GM21423 (cell line): ENCODE measurements around the gene LUZP2.

Experiments used
- ATAC-seq: cut with Tn5 transposase; IDR thresholded peaks from one replicate; pipeline ENCODE4 v1.9.1; 2021; ENCODE audit warnings: mild to moderate bottlenecking, moderate library complexity; ENCODE audit not compliant: unreplicated experiment

The LUZP2 gene

DNA sequence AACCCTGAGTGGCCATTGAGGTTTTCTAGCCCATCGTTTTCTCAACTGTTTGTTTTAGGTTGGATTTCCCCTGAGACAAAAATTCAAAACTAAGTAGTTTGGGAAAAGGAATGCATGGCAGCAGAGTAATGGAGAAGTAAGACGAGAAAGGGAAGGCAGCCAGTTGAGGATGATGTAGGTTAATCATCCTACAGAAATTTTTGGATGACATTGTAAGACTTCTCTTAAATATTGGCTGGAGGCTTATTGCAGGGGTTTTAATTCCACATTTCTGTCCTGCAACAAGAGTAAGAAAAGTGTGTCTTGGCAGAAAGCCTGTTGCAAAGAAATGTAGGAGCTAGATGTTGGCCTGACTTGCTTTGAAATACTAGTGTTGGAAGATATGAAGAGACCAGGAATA, 308.8 kb downstream of the LUZP2 start:
- ATAC-seq = no peak

DNA sequence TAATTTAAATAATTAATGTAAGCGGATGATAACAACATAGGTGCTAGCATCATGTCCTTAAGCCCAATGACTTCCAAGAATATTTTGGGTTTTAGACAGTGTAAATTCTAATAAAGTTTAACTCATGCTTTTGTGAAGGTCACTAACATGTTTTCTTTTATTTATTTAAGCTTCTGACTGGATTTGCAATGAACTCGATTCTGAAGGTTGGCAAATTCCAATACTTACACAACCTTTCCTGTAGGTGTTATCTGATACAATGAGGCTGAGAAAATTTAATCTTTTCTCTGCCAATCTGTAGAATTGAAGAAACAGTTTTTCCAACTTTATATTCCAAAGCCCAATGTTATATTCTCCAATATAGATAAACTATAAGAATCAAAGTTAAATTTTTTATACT, 311.3 kb downstream of the LUZP2 start:
- no peak for ATAC-seq

DNA sequence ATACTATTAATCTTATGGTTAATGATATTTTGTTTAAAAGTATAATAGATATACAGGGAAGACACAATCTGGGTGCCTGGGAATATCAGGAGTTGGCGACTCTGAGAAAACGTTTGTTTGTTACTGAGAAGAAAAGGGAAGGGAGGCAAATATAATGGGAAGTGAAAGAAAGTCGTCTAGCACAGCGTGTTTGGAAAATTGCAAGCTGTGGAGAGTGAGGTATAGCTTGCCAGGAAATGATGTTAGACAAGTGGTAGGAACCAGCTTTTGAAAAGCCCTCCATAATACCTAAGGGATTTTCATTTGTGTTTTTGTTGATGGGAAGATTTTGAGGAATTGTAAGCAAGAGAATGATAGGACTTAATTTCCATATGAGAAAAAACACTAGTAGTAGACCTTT, 322.2 kb downstream of the LUZP2 start:
- ATAC-seq = no peak

DNA sequence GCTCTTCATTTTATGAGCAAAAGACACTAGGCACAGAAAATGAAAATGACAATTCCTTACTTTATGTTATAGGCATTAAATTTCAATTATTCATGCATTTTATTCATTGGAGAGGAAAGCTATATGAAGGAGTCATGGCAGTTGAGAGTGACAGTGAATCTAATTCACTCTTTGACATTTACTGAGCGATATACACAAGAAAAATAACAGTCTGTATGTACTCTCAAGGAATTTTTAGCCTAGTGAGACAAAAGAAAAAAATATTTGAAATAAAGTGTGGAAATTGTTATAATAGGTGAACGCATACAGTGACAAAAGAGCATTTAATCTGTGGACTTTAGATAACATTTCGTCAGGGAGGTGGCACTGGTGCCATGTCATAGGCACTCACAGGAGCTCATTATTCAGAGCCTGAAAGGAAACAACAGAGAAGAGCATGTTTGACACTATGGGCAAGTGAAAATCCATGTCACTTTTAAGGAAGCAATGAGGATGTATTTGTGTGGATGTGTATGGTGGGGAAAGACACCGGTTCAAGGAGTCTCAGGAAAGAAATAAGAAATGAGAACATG, 323.1 kb downstream of the LUZP2 start:
- no peak for ATAC-seq

DNA sequence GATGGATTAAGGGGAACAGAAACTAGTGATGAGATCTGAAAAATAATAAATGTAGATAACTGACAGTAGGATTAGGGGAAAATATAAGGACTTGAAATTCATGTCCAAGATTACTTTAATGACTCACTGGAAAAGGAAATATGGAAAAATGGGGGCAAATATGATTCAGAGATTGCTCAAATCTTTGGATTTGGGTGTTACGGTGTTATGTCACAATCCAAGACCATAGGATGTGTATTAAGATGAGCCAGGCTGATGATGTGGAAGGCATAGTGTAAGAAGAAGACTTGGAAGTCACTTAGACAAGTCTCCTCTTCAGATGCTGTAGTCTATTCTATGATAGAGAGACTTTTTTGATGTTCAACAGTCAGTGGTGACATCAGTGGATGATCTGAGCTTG, 323.7 kb downstream of the LUZP2 start:
- ATAC-seq = no peak

DNA sequence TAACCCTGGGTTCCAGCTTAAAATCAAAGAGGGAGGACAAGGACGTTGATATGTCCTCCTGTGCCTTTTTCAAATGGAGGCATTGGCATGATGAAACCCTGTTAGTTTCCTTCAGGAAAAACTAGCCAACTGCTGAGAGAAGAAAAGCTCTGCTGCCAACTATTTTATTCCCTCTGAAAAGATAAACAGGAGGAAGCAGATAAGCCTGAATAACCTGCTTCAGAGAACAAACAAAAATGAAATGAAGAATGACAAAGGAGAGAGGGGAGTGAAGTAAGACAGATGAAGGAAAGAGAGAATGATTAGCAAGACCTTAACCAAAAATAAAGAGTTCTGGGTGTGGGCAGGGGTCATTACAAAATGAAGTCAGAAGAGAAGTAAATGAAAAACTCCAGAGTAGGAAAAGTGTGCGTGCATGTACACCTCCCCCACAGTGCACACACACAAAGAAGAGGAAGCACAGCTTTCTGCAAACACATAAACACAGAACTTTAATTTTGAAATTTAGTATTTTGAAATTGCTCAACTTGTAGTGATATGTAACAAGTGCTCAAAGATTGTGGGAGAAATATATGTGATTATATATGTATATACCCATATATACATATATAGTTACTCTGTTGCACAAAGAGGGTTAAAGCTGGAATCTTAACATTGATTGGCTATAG, 332.2 kb downstream of the LUZP2 start:
- no peak for ATAC-seq

DNA sequence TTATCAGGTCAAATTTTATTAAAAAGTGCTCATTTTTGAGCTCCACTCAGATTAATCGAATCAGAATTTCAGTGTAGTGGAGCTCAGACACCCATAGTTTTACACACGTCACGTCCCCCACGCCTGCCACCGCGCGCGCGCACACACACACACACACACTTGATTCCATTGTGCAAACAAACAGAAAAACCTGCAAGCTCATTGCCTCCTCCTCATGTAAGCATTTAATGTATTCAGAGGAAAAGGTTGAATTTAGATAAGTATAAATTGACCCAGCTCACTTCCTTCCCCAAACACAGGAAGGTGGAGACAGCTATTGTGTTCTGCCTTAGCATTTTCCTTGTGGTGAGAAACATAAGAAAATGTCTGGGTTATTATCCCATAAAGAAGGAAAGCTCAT, 336.7 kb downstream of the LUZP2 start:
- ATAC-seq = no peak

DNA sequence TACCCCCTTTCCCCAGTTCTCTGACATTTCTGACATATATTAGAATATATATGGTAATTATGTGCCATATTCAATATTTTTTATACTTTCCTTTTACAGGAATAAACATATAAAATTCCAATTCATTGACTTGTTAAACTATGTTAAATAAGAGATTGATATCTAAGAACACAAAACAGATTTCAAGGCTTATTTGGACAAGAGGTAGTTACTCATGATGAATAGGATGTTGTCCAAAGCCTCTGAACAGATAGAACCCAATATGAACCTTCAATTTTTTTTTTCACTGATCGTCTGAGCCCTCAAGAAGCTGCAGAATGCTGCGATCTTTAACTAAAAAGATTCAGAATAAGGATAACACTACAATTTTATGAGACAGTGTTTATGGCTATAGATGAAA, 340.3 kb downstream of the LUZP2 start:
- no peak for ATAC-seq

DNA sequence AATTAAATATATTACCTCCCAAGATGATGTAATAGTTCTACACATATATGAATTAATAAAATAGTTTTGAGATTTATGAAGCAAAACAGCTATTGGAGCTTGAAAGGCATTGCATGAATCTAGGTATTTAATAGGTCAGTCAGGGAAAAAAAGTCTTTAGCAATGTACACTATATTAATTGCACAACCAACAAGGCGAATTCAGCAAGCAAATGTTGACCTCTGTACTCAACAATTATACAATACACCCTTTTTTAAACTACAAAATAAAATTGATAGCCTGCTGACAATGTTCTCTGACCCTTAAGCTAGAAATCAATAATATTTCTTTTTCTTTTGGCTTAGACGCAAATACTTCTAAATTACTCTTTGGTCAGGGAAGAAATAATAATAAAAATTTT, 345.5 kb downstream of the LUZP2 start:
- ATAC-seq = no peak

DNA sequence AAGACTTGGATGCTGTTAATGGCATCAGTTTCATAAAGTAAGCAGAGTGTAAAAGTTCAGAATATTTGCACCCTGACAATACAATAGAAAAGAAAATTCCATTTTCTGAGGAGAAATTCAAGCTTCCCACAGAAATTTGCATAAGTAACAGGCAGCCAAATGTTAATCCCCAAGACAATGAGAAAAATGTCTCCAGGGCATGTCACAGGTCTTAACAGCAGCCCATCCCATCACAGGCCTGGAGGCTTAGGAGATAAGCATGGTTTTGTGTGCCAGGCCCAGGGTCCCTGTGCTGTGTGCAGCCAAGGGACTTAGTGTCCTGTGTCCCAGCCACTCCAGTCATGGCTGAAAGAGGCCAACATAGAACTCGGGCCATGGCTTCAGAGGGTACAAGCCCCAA, 347.6 kb downstream of the LUZP2 start:
- no peak for ATAC-seq

DNA sequence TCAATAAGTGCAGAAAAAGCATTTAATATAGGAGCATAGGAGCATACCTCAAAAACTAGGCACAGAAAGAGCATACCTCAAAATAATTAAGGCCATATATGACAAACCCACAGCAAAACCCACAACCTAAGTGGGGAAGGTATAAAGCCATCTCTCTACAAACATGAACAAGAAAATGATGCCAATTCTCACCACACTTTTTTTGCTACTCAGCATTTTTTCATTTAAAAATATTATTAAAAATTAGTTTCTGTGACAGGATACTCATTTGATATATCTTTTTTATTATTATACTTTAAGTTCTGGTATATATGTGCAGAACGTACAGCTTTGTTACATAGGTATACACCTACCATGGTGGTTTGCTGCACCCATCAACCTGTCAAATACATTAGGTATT, 352.0 kb downstream of the LUZP2 start:
- no peak for ATAC-seq

DNA sequence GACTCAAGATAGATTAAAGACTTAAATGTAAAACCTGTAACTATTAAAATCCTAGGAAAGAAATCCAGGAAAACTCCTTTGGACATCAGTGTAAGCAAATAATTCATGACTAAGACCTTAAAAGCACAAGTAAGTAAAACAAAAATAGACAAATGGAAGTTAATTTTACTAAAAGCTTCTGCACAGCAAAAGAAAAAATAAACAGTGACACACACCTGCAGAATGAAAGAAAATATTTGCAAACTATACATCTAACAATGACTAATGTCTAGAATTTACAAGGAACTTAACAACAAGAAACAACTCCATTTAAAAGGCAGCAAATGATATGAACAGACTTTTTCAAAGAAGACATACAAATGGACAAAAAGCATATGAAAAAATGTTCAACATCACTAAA, 359.1 kb downstream of the LUZP2 start:
- no peak for ATAC-seq

DNA sequence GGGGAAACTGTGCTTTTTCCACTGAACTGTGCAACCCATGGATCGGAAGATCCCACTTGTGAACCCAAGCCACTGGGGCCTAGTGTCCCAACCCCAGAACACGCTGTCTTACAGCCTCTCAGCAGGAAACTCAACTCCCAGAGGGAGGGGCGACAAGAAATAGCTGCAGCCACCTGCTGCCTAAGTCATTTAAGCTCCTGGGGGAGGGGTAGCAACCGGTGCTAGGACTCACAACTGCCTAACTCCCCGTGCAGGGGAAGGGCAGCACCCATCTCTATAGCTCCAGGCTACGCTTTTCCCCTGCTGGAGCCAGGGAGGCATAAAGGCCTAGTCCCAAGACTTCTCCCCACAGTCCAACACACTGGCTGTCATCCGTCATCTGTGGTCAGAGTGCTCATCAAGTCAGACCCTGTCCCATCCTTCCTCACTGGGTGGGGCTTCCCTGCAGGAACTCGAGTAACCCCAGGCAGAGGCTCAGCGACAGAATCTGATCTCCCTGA, 363.0 kb downstream of the LUZP2 start:
- no peak for ATAC-seq

DNA sequence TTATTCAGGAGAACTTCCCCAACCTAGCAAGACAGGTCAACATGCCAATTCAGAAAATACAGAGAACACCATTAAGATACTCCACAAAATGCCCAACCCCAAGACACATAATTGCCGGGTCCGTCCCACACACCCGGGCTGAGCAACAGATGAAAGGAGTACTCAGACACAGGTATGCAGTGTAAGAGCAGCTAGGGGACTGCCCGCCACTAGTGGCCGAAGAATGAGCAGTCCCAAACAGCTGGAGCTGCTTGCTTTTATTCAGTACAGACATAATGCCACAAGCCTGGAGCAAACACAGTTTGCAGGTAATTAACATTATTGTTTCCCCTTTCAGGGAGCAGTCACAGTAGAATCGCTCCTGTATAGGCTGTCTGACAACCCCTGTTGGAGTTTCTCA, 364.6 kb downstream of the LUZP2 start:
- no peak for ATAC-seq

DNA sequence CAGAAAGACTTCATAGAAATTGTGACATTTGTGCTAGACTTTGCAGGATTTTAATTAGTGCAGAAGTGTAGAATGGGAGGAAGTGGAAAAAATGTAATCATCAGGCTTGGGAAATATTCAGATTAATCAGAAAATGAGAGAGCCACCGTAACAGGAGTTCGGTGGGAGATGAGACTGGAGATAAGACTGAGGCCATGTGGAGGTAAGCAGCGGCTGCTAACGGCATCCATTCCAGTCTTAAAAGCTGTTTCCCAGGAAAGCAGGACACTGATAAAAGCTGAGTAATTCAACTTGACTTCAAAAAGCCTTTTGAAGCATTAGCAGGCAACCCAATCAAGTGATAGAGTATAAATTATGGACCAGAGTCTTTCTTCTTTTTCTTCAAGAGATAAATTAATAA, 369.9 kb downstream of the LUZP2 start:
- ATAC-seq = no peak

DNA sequence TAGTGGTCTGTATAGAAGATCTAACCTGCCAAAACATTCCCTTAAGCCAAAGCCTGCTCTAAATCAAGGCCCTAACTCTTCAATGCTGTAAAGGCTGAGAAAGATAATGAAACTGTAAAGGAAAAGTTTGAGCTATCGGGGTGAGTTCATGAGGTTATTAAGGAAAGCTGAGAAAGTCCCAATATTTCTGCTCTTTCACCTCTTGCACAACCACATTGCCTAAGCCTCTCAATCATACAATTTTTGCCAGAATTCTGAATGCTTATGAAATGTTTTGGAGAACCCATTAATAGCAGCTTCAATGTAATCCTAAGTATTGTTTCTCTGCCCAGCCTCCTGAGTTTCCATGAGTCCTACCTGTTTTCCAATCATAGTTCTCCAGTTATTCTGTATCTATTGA, 373.2 kb downstream of the LUZP2 start:
- ATAC-seq = no peak

DNA sequence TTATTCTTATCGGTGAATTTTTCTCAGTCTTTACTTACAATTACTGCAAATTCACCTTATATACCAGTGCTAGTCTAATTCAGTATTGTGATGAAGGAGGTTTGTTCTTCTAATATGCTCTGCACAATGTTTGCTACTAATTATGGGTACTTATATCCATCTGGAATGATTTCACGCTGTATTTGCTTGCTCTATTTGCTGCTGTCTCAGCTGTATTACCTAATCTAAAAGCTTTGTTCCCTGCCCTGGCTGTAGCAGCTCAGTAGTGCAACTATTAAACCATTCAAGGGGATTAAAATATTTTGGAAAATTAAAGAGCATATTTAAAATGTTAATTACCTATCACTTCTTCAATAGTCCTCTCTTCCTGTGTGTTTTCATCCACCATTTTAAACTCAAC, 375.3 kb downstream of the LUZP2 start:
- ATAC-seq = no peak

DNA sequence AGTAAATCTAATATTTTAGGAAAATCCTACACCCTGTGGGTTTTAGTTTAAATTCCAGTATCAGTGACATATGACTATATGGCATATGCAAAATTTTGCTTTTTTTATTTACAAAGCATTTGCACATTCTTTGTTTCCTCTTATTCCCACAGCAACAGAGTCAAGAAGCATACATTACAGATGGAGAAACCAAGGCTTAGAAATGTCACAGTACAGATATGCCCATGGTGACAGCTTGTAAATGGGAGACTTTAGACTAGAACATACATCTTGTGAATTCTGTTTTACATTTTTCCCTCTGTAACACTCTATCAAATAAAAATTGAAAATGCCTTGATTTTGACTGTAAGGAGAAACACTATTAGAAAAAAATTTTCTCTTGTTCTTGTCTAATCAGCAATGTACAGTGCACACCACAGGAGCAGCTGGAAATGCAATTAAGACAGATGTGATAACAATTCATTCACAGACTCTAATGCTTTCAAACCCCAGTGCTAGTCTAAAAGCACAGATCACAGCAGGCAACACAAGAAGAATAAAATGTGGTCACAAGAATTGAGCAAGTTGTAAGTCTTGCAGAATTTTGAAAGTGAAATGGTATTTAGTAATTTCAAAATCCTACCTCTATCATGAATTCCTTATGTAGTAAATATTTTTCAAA, 375.9 kb downstream of the LUZP2 start:
- ATAC-seq = no peak

DNA sequence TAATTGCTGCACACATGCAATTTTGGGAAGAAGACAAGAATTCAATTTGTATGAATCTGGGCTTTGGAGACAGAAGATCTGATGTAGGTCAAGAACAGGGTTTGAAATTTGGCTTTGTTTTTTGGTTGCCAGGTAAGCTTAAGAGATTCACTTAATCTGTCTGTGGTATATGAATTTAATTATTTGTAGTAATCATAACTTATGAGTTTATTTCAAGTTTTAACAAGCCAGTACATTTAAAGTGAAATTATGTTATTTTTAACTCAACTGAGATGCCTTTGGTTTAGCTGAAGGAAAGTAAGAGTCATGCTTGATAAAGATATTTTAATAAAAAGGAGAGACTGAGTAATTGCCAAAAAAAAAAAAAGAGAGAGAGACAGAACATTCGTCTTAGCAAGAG, 384.1 kb downstream of the LUZP2 start:
- ATAC-seq = no peak

DNA sequence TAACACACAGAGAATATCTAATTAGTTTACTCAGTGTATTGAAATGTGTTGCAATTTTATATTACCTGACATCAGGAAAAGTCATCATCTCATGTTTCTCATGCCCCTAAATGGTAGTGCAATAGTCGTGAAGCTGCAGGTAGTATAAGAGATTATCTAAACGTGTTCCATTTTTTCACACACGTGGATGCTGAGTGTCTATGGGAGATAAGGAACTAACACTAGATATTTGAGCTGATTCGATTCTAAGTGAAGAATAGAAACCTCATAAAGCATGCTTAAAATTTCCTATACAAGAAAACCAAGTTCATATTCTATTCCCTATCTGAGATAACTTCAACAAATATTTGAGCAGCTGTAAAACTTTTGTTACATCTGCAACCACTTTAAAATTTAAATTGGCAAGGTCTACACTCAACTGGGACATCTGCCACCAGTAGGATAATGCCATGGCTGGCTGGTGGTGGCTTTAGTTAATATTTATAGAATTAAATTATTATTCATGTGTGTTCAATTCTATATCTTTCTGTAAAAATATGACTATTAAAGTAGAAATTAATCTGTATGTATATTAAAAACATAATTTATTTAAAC, 388.8 kb downstream of the LUZP2 start:
- ATAC-seq = no peak

DNA sequence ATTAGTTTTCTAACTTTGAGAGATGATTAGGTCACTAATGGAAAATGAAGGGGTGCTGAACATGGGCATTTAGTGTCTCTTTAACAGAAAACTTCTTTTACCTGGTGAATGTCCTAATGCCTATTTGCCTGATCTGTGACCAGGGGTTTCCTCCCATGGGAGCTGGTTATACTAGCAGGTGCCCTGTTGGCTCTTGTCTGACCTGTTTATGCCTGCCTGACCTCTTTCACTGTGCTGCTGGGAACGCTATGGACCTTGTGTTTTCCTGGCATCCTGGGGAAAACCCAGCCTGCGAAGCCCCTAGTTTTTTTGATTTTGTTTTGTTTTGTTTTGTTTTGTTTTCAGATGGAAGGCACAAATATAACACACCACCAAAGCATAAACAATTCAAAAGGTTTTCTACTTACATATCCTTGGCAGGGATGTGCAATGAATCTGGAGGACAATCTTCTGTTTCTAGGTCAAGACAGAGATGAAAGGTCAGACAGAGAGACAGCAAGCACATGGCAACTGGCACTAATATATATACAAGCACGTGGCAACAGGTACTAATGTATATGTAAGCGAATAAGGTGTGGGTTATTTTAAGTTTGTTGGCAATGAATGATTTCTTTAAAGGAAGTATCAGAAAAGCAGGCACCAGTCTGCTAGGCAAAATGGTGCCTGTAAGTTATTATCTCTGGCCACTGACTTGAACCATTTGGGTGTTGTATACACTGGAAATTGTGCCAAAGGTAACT, 390.2 kb downstream of the LUZP2 start:
- no peak for ATAC-seq
